Kidney epithelial cell (primary cell): ENCODE measurements around the gene PTPN13. TPM values are rescaled to one million over a fixed set of nuclear protein-coding genes. Genes with fewer than 3 reads are reported as not detected.

Experiments used
- DNase-seq: peaks from one replicate; pipeline ENCODE4 v3.0.0-alpha.2; 2010; ENCODE audit warnings: low read depth
- H3K27me3 ChIP-seq: 2 replicates; pipeline ENCODE4 v1.6.0; 2011; ENCODE audit warnings: low read length; ENCODE audit not compliant: control insufficient read depth, insufficient read depth
- H3K36me3 ChIP-seq: 2 replicates; pipeline ENCODE4 v1.5.1; 2011; ENCODE audit warnings: low read length; ENCODE audit not compliant: control insufficient read depth, insufficient read depth
- H3K4me3 ChIP-seq: 2 replicates; pipeline ENCODE4 v1.5.1; 2011; ENCODE audit warnings: low read depth, mild to moderate bottlenecking, control low read depth, low read length
- CTCF ChIP-seq: IDR thresholded peaks from 2 replicates; pipeline ENCODE4 v1.5.1; 2011; ENCODE audit warnings: mild to moderate bottlenecking, moderate library complexity, low read length, control low read depth, inconsistent platforms; ENCODE audit not compliant: insufficient read depth, poor library complexity, severe bottlenecking
- total RNA-seq: library from RNA; depleted of rRNA; stranded (reverse); fragments of >200 nt; gene quantifications from 2 replicates; pipeline ENCODE4 v1.2.3, GENCODE V29; 2015

Gene PTPN13
- total RNA-seq, 1 donor from 2014 or later = 20.1 TPM

GRCh38 chr4:86741846-86742245, 147.7 kb downstream of the PTPN13 start:
- no peaks in the 10 kb centered on the region for H3K36me3 ChIP-seq
- peak; percentile 2 for DNase-seq
- no peak for TF ChIP-seq CTCF
- no peaks in the 10 kb centered on the region for H3K27me3 ChIP-seq
- H3K4me3 ChIP-seq = no peak overlapping the region

DNA sequence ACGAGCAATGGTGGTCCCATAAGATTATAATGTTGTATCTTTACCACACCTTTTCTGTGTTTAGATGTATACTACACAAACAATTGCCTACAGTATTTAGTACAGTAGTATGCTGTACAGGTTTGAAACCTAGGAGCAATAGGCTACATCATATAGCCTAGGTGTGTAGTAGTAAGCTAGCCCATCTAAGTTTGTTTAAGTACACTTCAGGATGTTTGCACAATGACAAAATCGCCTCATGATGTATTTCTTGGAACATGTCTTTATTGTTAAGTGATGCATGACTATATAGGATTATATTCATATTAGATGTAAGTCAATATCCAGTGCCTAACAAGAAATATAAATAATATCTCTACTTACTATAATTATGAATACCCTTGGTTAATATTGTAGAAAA, 150.5 kb downstream of the PTPN13 start:
- DNase-seq = no peak

GRCh38 chr4:86749121-86749520, 155.0 kb downstream of the PTPN13 start:
- Histone ChIP-seq H3K36me3 (no peaks in the 10 kb centered on the region), H3K27me3 (no peaks in the 10 kb centered on the region), H3K4me3 (no peak overlapping the region)
- no peak for DNase-seq
- no peak for TF ChIP-seq CTCF

More for the DNA sequence above, 150.5 kb downstream of the PTPN13 start:
- Histone ChIP-seq H3K36me3 (no peaks in the 10 kb centered on the region), H3K27me3 (no peaks in the 10 kb centered on the region), H3K4me3 (no peak overlapping the region)
- TF ChIP-seq CTCF = no peak

DNA sequence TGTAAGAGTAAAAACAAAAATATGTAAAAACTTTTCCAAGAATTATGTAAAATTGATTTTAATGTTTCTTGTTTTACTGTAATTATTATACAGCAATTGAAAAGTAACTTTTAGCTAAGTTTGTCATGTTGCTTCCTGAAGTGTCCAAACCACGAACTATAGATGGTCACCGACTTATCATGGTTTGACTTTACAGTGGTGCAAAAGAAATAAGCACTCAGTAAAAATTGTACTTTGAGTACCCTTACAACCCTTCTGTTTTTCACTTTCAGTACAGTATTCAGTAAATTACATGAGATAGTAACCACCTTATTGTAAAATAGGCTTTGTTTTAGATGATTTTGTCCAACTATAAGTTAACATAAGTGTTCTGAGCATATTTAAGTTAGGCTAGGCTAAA, 161.3 kb downstream of the PTPN13 start:
- H3K27me3 ChIP-seq = no peaks in the 10 kb centered on the region
- peaks cover 1% of the 10 kb centered on the region for H3K36me3 ChIP-seq
- H3K4me3 ChIP-seq = no peak overlapping the region
- TF ChIP-seq CTCF = no peak
- no peak for DNase-seq

DNA sequence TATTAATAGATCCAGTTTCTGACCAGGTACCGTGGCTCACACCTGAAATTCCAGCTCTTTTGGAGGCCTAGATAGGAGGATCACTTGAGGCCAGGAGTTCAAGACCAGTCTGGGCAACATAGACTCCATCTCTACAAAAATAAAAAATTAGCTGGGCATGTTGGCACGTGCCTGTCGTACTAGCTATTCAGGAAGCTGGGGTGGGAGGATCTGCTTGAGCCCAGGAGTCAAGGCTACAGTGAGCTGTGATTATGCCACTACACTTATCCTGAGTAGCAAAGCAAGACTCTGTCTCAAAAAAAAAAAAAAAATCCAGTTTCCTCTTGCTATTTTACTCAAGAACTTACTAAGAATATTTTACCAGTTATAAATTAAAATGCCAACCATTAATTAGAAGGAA, 163.4 kb downstream of the PTPN13 start:
- TF ChIP-seq CTCF = no peak
- Histone ChIP-seq H3K36me3 (peaks cover 1% of the 10 kb centered on the region), H3K4me3 (no peak overlapping the region), H3K27me3 (no peaks in the 10 kb centered on the region)
- DNase-seq = no peak

DNA sequence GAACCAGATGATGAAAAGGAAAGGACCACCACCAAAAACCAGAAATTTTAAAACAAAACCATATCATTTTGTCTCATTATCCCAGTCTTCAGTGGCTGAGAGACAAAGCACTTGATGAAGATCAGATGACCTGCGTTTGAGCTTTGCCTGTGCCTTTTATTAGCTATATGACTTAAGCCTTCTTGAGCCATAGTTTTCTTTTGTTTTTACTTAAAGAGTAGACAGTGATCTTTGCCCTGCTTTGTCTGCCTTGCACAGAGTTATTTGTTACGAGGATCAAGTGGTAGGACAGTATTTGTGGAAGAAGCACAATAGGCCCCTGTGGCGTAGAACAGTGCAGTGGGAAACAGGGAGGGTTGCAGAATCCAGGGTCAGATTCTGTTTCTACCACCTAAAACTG, 165.2 kb downstream of the PTPN13 start:
- DNase-seq = no peak
- TF ChIP-seq CTCF = no peak
- no peaks in the 10 kb centered on the region for H3K27me3 ChIP-seq
- no peak overlapping the region for H3K4me3 ChIP-seq
- H3K36me3 ChIP-seq = peaks cover 1% of the 10 kb centered on the region
